Measurements from ENCODE around the gene TUBB2A.

Gene TUBB2A

DNA sequence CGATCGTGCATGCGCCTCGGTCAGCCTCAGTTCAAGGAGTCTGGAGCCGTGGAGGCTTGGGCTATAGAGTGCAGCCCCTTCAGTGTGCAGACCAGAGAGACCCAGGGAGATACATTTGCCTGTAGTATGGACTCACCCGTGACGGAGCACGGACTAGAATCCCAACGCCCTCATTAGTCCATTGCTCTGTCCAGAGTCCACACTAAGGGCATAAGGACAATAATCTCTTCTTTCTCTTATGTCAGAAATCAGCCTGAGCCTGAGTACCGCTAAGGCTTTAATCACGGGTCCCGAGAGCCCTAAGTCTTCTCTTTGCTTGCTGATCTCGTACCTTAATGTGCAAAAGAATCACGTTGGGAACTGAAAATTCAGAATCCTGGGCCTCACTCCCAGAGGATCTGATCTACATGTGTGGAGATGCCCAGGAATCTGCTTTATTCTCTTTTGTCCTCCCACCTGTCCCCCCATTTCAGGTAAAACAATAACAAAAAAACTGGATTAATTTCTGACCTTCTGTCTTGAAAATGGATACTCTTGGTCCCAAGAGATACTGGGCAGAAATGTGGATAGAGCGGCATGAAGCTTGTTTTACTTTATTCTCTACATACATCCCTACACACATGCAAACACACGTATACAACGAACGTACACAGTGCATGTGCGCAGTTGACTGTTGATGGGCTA is 38.2 kb downstream of the TUBB2A start:
- peak; percentile 62 for DNase-seq (ENCODE audit: low spot score)

DNA sequence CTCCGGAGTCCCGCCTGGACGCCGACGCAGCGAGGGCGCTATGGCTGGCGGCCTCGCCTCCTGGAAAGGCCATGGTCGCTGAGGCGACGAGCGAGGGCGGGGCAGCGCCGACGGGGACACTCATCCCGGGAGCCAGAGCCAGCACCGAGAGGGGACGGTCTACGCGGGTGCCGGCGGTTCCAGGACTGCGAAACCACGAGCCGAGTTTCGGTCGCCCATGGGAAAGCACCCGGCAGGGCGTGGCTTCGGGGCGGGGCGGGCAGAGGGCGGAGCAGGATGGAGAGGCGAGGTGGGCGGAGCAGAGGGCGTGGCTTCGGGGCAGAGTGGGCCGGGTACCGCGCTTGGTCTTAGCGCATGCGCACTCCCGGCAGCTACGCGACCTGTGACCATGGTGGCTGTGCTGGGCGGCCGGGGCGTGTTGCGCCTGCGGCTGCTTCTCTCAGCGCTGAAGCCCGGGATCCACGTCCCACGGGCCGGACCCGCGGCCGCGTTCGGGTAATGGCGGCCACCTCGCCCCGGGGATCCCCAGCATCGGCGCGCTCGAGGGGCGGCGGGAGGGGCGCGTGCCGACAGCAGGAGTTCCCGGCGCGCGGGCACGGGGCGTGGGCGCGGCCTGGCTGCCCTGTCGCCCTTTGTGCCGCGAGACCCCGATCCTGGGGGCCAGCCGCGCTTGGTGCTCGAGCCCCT is 38.8 kb downstream of the TUBB2A start, which contains the start of gene BPHL:
TSS of gene BPHL (plus strand) at position 359 of the 687 bp plus-strand sequence. CDS start at position 389, 30 bp downstream.
- DNase-seq (ENCODE audit: low spot score) = peak; percentile 100

DNA sequence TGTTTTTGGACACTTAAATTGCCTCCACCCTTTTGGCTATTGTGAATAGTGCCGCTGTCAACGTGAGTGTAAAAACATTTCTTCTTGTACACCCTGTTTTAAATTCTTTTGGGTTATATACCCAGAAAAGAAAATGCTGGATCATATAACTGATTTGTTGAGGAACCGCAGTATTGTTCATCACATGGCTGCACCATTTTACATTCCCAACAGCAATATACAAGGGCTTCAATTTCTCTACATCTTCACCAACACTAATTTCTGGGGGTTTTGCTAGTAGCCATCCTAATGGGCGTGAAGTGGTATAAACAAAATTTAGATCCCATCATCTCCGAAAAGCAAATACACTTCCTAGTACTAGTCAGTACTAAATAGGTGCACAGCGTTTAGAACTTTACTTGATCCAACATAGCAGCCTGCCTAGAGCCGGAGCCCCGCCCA is 39.4 kb downstream of the TUBB2A start:
- DNase-seq (ENCODE audit: low spot score) = no peak

- no peak for DNase-seq (ENCODE audit: low spot score)
Observed at GRCh38 chr6:3114377-3114776, 43.0 kb downstream of the TUBB2A start.

DNA sequence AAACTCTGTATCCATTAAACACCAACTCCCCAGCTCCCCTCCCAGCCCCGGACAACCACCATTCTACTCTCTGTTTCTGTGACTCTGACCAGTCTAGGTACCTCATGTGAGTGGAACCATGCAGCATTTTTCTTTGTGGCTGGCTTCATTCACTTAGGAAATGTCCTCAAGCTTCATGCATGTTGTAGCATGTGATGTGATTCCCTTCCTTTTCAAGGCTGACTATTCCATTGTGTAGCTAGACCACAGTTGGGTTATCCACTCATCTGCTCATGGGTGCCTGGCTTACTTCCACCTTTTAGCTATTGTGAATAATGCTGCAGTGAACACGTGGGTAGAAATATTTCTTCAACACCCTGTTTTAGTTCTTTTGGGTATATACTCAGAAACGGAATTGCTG is 47.6 kb downstream of the TUBB2A start:
- DNase-seq (ENCODE audit: low spot score) = no peak

GRCh38 chr6:3108746-3109414 is 48.5 kb downstream of the TUBB2A start:
- DNase-seq (ENCODE audit: low spot score) = no peak
